Left renal cortex interstitium (tissue), 4 donors: ENCODE results near the gene BICRAL. TPM values are rescaled to one million over a fixed set of nuclear protein-coding genes. Genes with fewer than 3 reads are reported as not detected.
"Not testable (repeated sequence)": the region's sequence is repeated elsewhere in the genome, so short reads cannot be mapped to it uniquely, and the experiment has no call there.

ENCODE experiments used
- DNase-seq, 4 donors: peaks; one replicate each; pipeline ENCODE4 v3.0.0-alpha.2; 2013; ENCODE audit warnings: low read depth in 4 of 4, low spot score in 2 of 4, missing footprints in 1 of 4
- polyA plus RNA-seq, 4 donors: library from polyadenylated mRNA; unstranded; fragments of 120-200 nt; gene quantifications; one replicate each; pipeline ENCODE4 v1.2.1, GENCODE V29; 2013; ENCODE audit not compliant: insufficient read length in 4 of 4

Gene BICRAL
- polyA plus RNA-seq, 4 donors = 13.3 to 16.5 (median 15.8) TPM

GRCh38 chr6:42889815-42890214 lies 108.0 kb downstream of the BICRAL start:
- DNase-seq = no peak

- peak in 2 of 4 donors; percentile 90 to 92 for DNase-seq
Measured at GRCh38 chr6:42890311-42891198, 108.7 kb downstream of the BICRAL start.

GRCh38 chr6:42891199-42891722 lies 109.4 kb downstream of the BICRAL start:
- DNase-seq = no peak

GRCh38 chr6:42894041-42894828 lies 112.4 kb downstream of the BICRAL start:
- not testable (repeated sequence) for DNase-seq

- no peak for DNase-seq
Measured at GRCh38 chr6:42896178-42896719, 114.4 kb downstream of the BICRAL start.

GRCh38 chr6:42898891-42899361 lies 117.1 kb downstream of the BICRAL start:
- DNase-seq = no peak

GRCh38 chr6:42899871-42900270 lies 118.0 kb downstream of the BICRAL start:
- DNase-seq = no peak

- DNase-seq = peak in 1 of 4 donors; percentile 78
Measured at GRCh38 chr6:42901538-42901957, 119.7 kb downstream of the BICRAL start.

- not testable (repeated sequence) for DNase-seq
Measured at GRCh38 chr6:42902429-42903263, 120.8 kb downstream of the BICRAL start.

- no peak for DNase-seq
Measured at GRCh38 chr6:42904467-42904866, 122.6 kb downstream of the BICRAL start.

GRCh38 chr6:42907336-42907735 lies 125.5 kb downstream of the BICRAL start:
- no peak for DNase-seq

- no peak for DNase-seq
Measured at GRCh38 chr6:42909835-42910234, 128.0 kb downstream of the BICRAL start.

GRCh38 chr6:42911171-42912021 lies 129.5 kb downstream of the BICRAL start:
- DNase-seq = no peak

- DNase-seq = no peak
Measured at GRCh38 chr6:42914546-42914945, 132.7 kb downstream of the BICRAL start.

- DNase-seq = no peak
Measured at GRCh38 chr6:42915732-42916131, 133.9 kb downstream of the BICRAL start, which contains the start of gene PTCRA. TSS of gene PTCRA (plus strand) at chr6:42916053. CDS start at chr6:42916070, 17 bp downstream.

- DNase-seq = no peak
Measured at GRCh38 chr6:42916288-42916687, 134.4 kb downstream of the BICRAL start.
